PC-3 (cell line): ENCODE results near the gene MPP1. TPM values are rescaled to one million over a fixed set of nuclear protein-coding genes. Genes with fewer than 3 reads are reported as not detected.

Source experiments
- ATAC-seq: fragments of 200-7000 bp; cut with Tn5 transposase; 2 replicates; pipeline ENCODE4 v1.9.1; 2020; ENCODE audit warnings: mild to moderate bottlenecking, moderate library complexity
- BruUV-seq: library from RNA; stranded (reverse); fragments of 400-500 nt; replicated peaks from 2 replicates; lab custom pipeline; 2021; lab: Mats Ljungman, UMichigan
- CTCF ChIA-PET: fragments of 300-600 bp; sonication (Branson Sonifier 250); formaldehyde crosslinking; loops from one replicate; lab custom pipeline; 2022; ENCODE audit warnings: antibody characterized with exemption; lab: Charles Lee
- POLR2A ChIA-PET: fragments of 300-600 bp; sonication (Branson Sonifier 250); formaldehyde crosslinking; loops from one replicate; lab custom pipeline; 2022; ENCODE audit warnings: antibody characterized with exemption; ENCODE audit not compliant: unreplicated experiment; lab: Charles Lee
- DNase-seq: peaks from one replicate; pipeline ENCODE4 v3.0.0-alpha.2; 2015
- H2AFZ ChIP-seq: fragments of 300-600 bp; sonication (generic); 2 replicates; pipeline ENCODE4 v1.6.0; 2016; ENCODE audit warnings: antibody characterized with exemption, low read length
- H3F3A ChIP-seq: fragments of 300-600 bp; sonication (generic); one replicate; pipeline ENCODE4 v1.6.0; 2017; ENCODE audit warnings: antibody characterized with exemption, low read length, control low read depth, mild to moderate bottlenecking; ENCODE audit not compliant: unreplicated experiment
- H3K27ac ChIP-seq: fragments of 300-600 bp; sonication (generic); 2 replicates; pipeline ENCODE4 v1.5.1; 2016; ENCODE audit warnings: mild to moderate bottlenecking, low read length
- H3K27me3 ChIP-seq: fragments of 300-600 bp; sonication (generic); 2 replicates; pipeline ENCODE4 v1.6.1; 2016; ENCODE audit warnings: low read length, mixed read lengths
- H3K36me3 ChIP-seq: fragments of 300-600 bp; sonication (generic); 2 replicates; pipeline ENCODE4 v1.6.1; 2016; ENCODE audit warnings: low read depth, mixed run types, low read length, mixed read lengths
- H3K4me1 ChIP-seq: fragments of 300-600 bp; sonication (generic); 2 replicates; pipeline ENCODE4 v1.5.1; 2016; ENCODE audit warnings: low read length; ENCODE audit not compliant: insufficient read depth
- H3K4me2 ChIP-seq: fragments of 300-600 bp; sonication (generic); 2 replicates; pipeline ENCODE4 v1.6.0; 2016; ENCODE audit warnings: low read length
- H3K4me3 ChIP-seq: fragments of 300-600 bp; sonication (generic); 2 replicates; pipeline ENCODE4 v1.5.1; 2016; ENCODE audit warnings: mild to moderate bottlenecking, low read length, mixed read lengths
- H3K79me2 ChIP-seq: fragments of 300-600 bp; sonication (generic); 2 replicates; pipeline ENCODE4 v1.6.1; 2017; ENCODE audit warnings: low read length, mixed read lengths
- H3K9ac ChIP-seq: fragments of 300-600 bp; sonication (generic); 2 replicates; pipeline ENCODE4 v1.6.0; 2016; ENCODE audit warnings: mild to moderate bottlenecking, low read length
- H3K9me2 ChIP-seq: fragments of 300-600 bp; sonication (generic); replicated peaks from 2 replicates; pipeline ENCODE4 v1.6.1; 2016; ENCODE audit warnings: mixed run types, low read length, mixed read lengths
- H3K9me3 ChIP-seq: fragments of 300-600 bp; sonication (generic); 2 replicates; pipeline ENCODE4 v1.6.1; 2016; ENCODE audit warnings: low read length, mixed read lengths
- H4K20me1 ChIP-seq: fragments of 300-600 bp; sonication (generic); 2 replicates; pipeline ENCODE4 v1.6.1; 2016; ENCODE audit warnings: low read length, mixed read lengths
- CTCF ChIP-seq: fragments of 300-600 bp; sonication (generic); conservative IDR thresholded peaks from 2 replicates; pipeline ENCODE4 v1.5.1; 2017; ENCODE audit warnings: antibody characterized with exemption, low read depth, mild to moderate bottlenecking, low read length
- EZH2 ChIP-seq: fragments of 300-600 bp; sonication (generic); IDR thresholded peaks from one replicate; pipeline ENCODE4 v1.6.1; 2017; ENCODE audit warnings: antibody characterized with exemption, mild to moderate bottlenecking, low read length; ENCODE audit not compliant: unreplicated experiment
- EZH2phosphoT487 ChIP-seq: fragments of 300-600 bp; sonication (generic); IDR thresholded peaks from 2 replicates; pipeline ENCODE4 v1.6.1; 2018; ENCODE audit warnings: mild to moderate bottlenecking, antibody characterized with exemption, low read length, borderline replicate concordance
- intact Hi-C: fragments of 100-400 bp; cut with micrococcal nuclease; formaldehyde crosslinking; loops from 2 replicates; pipeline ENCODE4 v1.9.0; 2023
- total RNA-seq: library from RNA; depleted of rRNA; stranded (reverse); fragments of >200 nt; gene quantifications from 2 replicates; pipeline ENCODE4 v1.2.3, GENCODE V29; 2014

Gene MPP1
- total RNA-seq, 1 experiment from 2014 or later = 18.8 TPM

- H3K9me3 ChIP-seq = no peaks in the 10 kb centered on the region
- H3K4me1 ChIP-seq = peaks cover 54% of the 10 kb centered on the region
- peak; percentile 7; the same call in 1 of the 2 replicates for ATAC-seq
- H3K36me3 ChIP-seq = no peaks in the 10 kb centered on the region
- no TSS peak for BruUV-seq
- no peak overlapping the region for H3K9ac ChIP-seq
- H2AFZ ChIP-seq = no peak overlapping the region
- peak; percentile 56 for DNase-seq
- peak overlapping the region; percentile 76 for H3K4me2 ChIP-seq
- H3K79me2 ChIP-seq = peaks cover 5% of the 10 kb centered on the region; the same call in 1 of the 2 replicates
- H3K27me3 ChIP-seq = no peaks in the 10 kb centered on the region
- intact Hi-C loops = no loop called here
- TF ChIP-seq EZH2phosphoT487 = no peak
- TF ChIP-seq EZH2 = no peak
- no peak for TF ChIP-seq CTCF
- peak overlapping the region; percentile 87 for H3K27ac ChIP-seq
- H3F3A ChIP-seq = peaks cover 11% of the 10 kb centered on the region
- H3K9me2 ChIP-seq = no peaks in the 10 kb centered on the region
- POLR2A ChIA-PET = interaction anchor here (0.6 kb wide), 1 partner anchor 38 kb away, joined by 3 read pairs; no protein-coding TSS in a partner anchor
- no peak overlapping the region for H3K4me3 ChIP-seq
- H4K20me1 ChIP-seq = no peaks in the 10 kb centered on the region
- CTCF ChIA-PET = no interaction called here
Observed at GRCh38 chrX:154800478-154801210, 4.6 kb downstream of the MPP1 start.

GRCh38 chrX:154799556-154800348 is 5.5 kb downstream of the MPP1 start:
- H3K4me3 ChIP-seq = peak overlapping the region; percentile 5; the same call in 1 of the 2 replicates
- ATAC-seq = peak; percentile 27

More at GRCh38 chrX:154799556-154800348, 5.5 kb downstream of the MPP1 start:
- no TSS peak for BruUV-seq
- peaks cover 11% of the 10 kb centered on the region for H3F3A ChIP-seq
- no peak for TF ChIP-seq EZH2
- no peak for TF ChIP-seq EZH2phosphoT487
- no peak for TF ChIP-seq CTCF
- peaks cover 52% of the 10 kb centered on the region for H3K4me1 ChIP-seq
- H3K36me3 ChIP-seq = no peaks in the 10 kb centered on the region
- peak overlapping the region; percentile 45; the same call in 1 of the 2 replicates for H3K9ac ChIP-seq
- ChIA-PET POLR2A (interaction anchor here (0.6 kb wide), 1 partner anchor 39 kb away, joined by 3 read pairs; no protein-coding TSS in a partner anchor), CTCF (no interaction called here)
- no peaks in the 10 kb centered on the region for H3K9me3 ChIP-seq
- intact Hi-C loops = no loop called here
- no peaks in the 10 kb centered on the region for H3K27me3 ChIP-seq
- peak overlapping the region; percentile 48; the same call in 1 of the 2 replicates for H2AFZ ChIP-seq
- H3K79me2 ChIP-seq = peaks cover 5% of the 10 kb centered on the region; the same call in 1 of the 2 replicates
- peak overlapping the region; percentile 87 for H3K27ac ChIP-seq
- DNase-seq = peak; percentile 64
- no peaks in the 10 kb centered on the region for H4K20me1 ChIP-seq
- peak overlapping the region; percentile 76 for H3K4me2 ChIP-seq
- no peaks in the 10 kb centered on the region for H3K9me2 ChIP-seq
